GM12878 (cell line): ENCODE data around the gene HIC1. TPM values are rescaled to one million over a fixed set of nuclear protein-coding genes. Genes with fewer than 3 reads are reported as not detected.

Experiments used
- ATAC-seq: fragments of 200-7000 bp; cut with Tn5 transposase; 3 replicates; pipeline ENCODE4 v1.9.1; 2020; ENCODE audit warnings: mild to moderate bottlenecking, moderate library complexity
- BruUV-seq: library from RNA; stranded (reverse); fragments of 400-500 nt; replicated peaks from 2 replicates; lab custom pipeline; 2021; lab: Mats Ljungman, UMichigan
- CTCF ChIA-PET: fragments of 300-600 bp; sonication (Branson Sonifier 250); formaldehyde crosslinking; extraction: SDS; loops from one replicate; lab custom pipeline; 2021; ENCODE audit warnings: inconsistent platforms; lab: Yijun Ruan, JAX
- POLR2A ChIA-PET: fragments of 350-600 bp; formaldehyde crosslinking; extraction: SDS; loops from one replicate; lab custom pipeline; 2021; ENCODE audit warnings: inconsistent platforms; lab: Charles Lee
- RAD21 ChIA-PET: fragments of 300-600 bp; sonication (Branson Sonifier 250); formaldehyde crosslinking; loops from one replicate; lab custom pipeline; 2023; ENCODE audit warnings: antibody characterized with exemption; ENCODE audit not compliant: unreplicated experiment; lab: Charles Lee
- SMC1A ChIA-PET: fragments of 300-600 bp; sonication (Branson Sonifier 250); formaldehyde crosslinking; loops from one replicate; lab custom pipeline; 2023; ENCODE audit not compliant: unreplicated experiment, uncharacterized antibody; lab: Charles Lee
- DNase-seq: peaks from one replicate; pipeline ENCODE4 v3.0.0-alpha.2; 2011; ENCODE audit warnings: low read depth, low spot score
- FAIRE-seq: peaks from 3 replicates; lab custom pipeline; 2011; peaks lifted over from hg19 to GRCh38; lab: Jason Lieb, UNC
- H2AFZ ChIP-seq: 2 replicates; pipeline ENCODE4 v1.6.0; 2011; ENCODE audit warnings: low read depth, low read length, control low read depth; ENCODE audit not compliant: control insufficient read depth
- H3K27ac ChIP-seq: 2 replicates; pipeline ENCODE4 v1.5.1; 2011; ENCODE audit warnings: control low read depth; ENCODE audit not compliant: control insufficient read depth, insufficient read depth
- H3K27me3 ChIP-seq, 2 experiments: replicated peaks in 1 of 2; 2 replicates each; pipeline versions ENCODE4 v1.6.0 to v1.6.1; 2011; ENCODE audit warnings: low read length in 1 of 2; ENCODE audit not compliant: control insufficient read depth in 2 of 2, insufficient read depth in 2 of 2
- H3K36me3 ChIP-seq, 2 experiments: 2 replicates each; pipeline ENCODE4 v1.5.1; 2011; ENCODE audit warnings: low read length in 1 of 2; ENCODE audit not compliant: control insufficient read depth in 2 of 2, insufficient read depth in 2 of 2
- H3K4me1 ChIP-seq: 2 replicates; pipeline ENCODE4 v1.6.1; 2011; ENCODE audit warnings: mild to moderate bottlenecking, low read length, moderate library complexity, mixed read lengths; ENCODE audit not compliant: control insufficient read depth, insufficient read depth
- H3K4me2 ChIP-seq: 2 replicates; pipeline ENCODE4 v1.6.0; 2011; ENCODE audit warnings: control low read depth; ENCODE audit not compliant: control insufficient read depth, insufficient read depth
- H3K4me3 ChIP-seq: fragments of 200-600 bp; sonication (generic); 2 replicates; pipeline ENCODE4 v1.5.1; 2016
- H3K79me2 ChIP-seq: 2 replicates; pipeline ENCODE4 v1.6.0; 2011; ENCODE audit warnings: low read length; ENCODE audit not compliant: control insufficient read depth, insufficient read depth
- H3K9ac ChIP-seq: 2 replicates; pipeline ENCODE4 v1.8.0; 2011; ENCODE audit warnings: low read length, control low read depth, mixed read lengths; ENCODE audit not compliant: control insufficient read depth, insufficient read depth
- H3K9me3 ChIP-seq: replicated peaks from 3 replicates; pipeline ENCODE4 v1.5.1; 2011; ENCODE audit warnings: mild to moderate bottlenecking, low read length; ENCODE audit not compliant: control insufficient read depth, insufficient read depth
- H4K20me1 ChIP-seq: 2 replicates; pipeline ENCODE4 v1.6.0; 2011; ENCODE audit not compliant: control insufficient read depth, insufficient read depth
- BCL11A ChIP-seq: IDR thresholded peaks from 2 replicates; pipeline ENCODE4 v1.6.1; 2011; ENCODE audit warnings: low read depth, low read length
- EED ChIP-seq: sonication (generic); IDR thresholded peaks from 2 replicates; pipeline ENCODE4 v1.6.1; 2016; ENCODE audit warnings: antibody characterized with exemption, low read depth
- ETV6 ChIP-seq, 2 experiments: fragments of 450-650 bp in 1 of 2; IDR thresholded peaks in 1 of 2; conservative IDR thresholded peaks in 1 of 2; 2 replicates each; pipeline ENCODE4 v1.6.1; 2014; ENCODE audit warnings: antibody characterized with exemption in 1 of 2, borderline replicate concordance in 1 of 2, low read depth in 1 of 2, mild to moderate bottlenecking in 1 of 2, moderate library complexity in 1 of 2
- PKNOX1 ChIP-seq: fragments of 450-650 bp; IDR thresholded peaks from 2 replicates; pipeline ENCODE4 v1.6.1; 2016; ENCODE audit warnings: mild to moderate bottlenecking
- SMAD5 ChIP-seq: IDR thresholded peaks from 2 replicates; pipeline ENCODE4 v1.6.1; 2016; ENCODE audit warnings: antibody characterized with exemption, low read depth
- SREBF2 ChIP-seq: IDR thresholded peaks from 2 replicates; pipeline ENCODE4 v1.6.1; 2012; ENCODE audit warnings: mild to moderate bottlenecking, low read length
- TCF7 ChIP-seq: IDR thresholded peaks from 2 replicates; pipeline ENCODE4 v1.6.1; 2014; ENCODE audit warnings: antibody characterized with exemption, borderline replicate concordance
- ZNF274 ChIP-seq: IDR thresholded peaks from one replicate; pipeline ENCODE4 v1.8.0; 2011; ENCODE audit not compliant: insufficient read length, insufficient read depth
- ZNF687 ChIP-seq: fragments of 450-650 bp; IDR thresholded peaks from 2 replicates; pipeline ENCODE4 v1.6.1; 2017; ENCODE audit warnings: mild to moderate bottlenecking, moderate library complexity
- WGBS: methylation state at CpG from one replicate; pipeline ENCODE4 v1.1.6; 2016; ENCODE audit warnings: low lambda C conversion rate; ENCODE audit not compliant: insufficient replicate concordance, insufficient coverage; ENCODE audit errors: missing lambda C conversion rate; 5-methylcytosine and 5-hydroxymethylcytosine counted together
- in situ Hi-C: fragments of 300-500 bp; cut with MboI; formaldehyde crosslinking; loops from 9 replicates; pipeline ENCODE4 v1.14.3; 2018; ENCODE audit warnings: mixed read lengths
- intact Hi-C: fragments of 100-400 bp; cut with micrococcal nuclease; formaldehyde crosslinking; loops from one replicate; pipeline ENCODE4 v1.14.2; 2022; ENCODE audit not compliant: unreplicated experiment
- polyA plus RNA-seq, 11 experiments: library from polyadenylated mRNA; depleted of rRNA in 4 of 11; unstranded in 6 of 11; stranded (reverse) in 5 of 11; fragments of >200 nt; fragmentation: Nextera tagmentation in 4 of 11; fragmentation: Illumina TruSeq in 1 of 11; extraction: Ambion mirVana in 4 of 11; extraction: Trizol in 1 of 11; gene quantifications; 1 replicate in 1 of 11; 2 replicates in 10 of 11; pipeline versions ENCODE4 v1.2.1 to v1.2.3, GENCODE V29; 2011 to 2016; ENCODE audit warnings: inconsistent platforms in 2 of 11, missing spikeins in 2 of 11, low read depth in 1 of 11
- total RNA-seq, 4 experiments: library from RNA; depleted of rRNA in 3 of 4; stranded (reverse); fragments of >200 nt in 3 of 4; fragmentation: Illumina TruSeq in 1 of 4; extraction: Trizol in 1 of 4; gene quantifications; 2 replicates each; pipeline versions ENCODE4 v1.2.1 to v1.2.3, GENCODE V29; 2013 to 2021

The HIC1 gene
- total and polyA plus RNA-seq, 10 of the 15 experiments (the other 5 are each of a cell fraction or from before 2014, with no cell fraction given) = 0.11 to 61.1 (median 4.9) TPM

- peak overlapping the region; percentile 28; the same call in 1 of the 2 replicates for H3K4me2 ChIP-seq
- BruUV-seq = no TSS peak
- peak overlapping the region; percentile 0 for H3K9ac ChIP-seq
- no peak overlapping the region for H2AFZ ChIP-seq
- DNase-seq = no peak
- SMC1A ChIA-PET = interaction anchor here (0.6 to 7.1 kb wide), 13 partner anchors 16 to 179 kb away, joined by 3 to 107 read pairs (median 12); partner anchors contain the start of gene HIC1
- POLR2A ChIA-PET = interaction anchor here (0.9 to 10.8 kb wide), 8 partner anchors 9 to 175 kb away, joined by 3 to 148 read pairs (median 4); no protein-coding TSS in a partner anchor
- H3K27me3 ChIP-seq = no peaks in the 10 kb centered on the region
- H4K20me1 ChIP-seq = no peaks in the 10 kb centered on the region
- H3K27ac ChIP-seq = peak overlapping the region; percentile 93
- peaks cover 76% of the 10 kb centered on the region for H3K4me1 ChIP-seq
- CTCF ChIA-PET = interaction anchor here (0.6 to 11.4 kb wide), 6 partner anchors 16 to 159 kb away, joined by 3 to 126 read pairs (median 6); partner anchors contain the start of gene HIC1
- FAIRE-seq = no peak
- H3K36me3 ChIP-seq = peaks cover 10 to 11% of the 10 kb centered on the region in 2 experiments
- 3% methylated on average over 3 of the region's 3 CpGs for WGBS
- H3K9me3 ChIP-seq = no peaks in the 10 kb centered on the region
- ATAC-seq = no peak
- H3K79me2 ChIP-seq = peaks cover 16% of the 10 kb centered on the region
- in situ Hi-C loops (no loop called here), intact Hi-C loops (no loop called here)
- RAD21 ChIA-PET = interaction anchor here (0.7 to 10.4 kb wide), 10 partner anchors 9 to 178 kb away, joined by 3 to 160 read pairs (median 30); partner anchors contain the start of gene HIC1
- TF ChIP-seq TCF7 (no peak), ZNF687 (peak; percentile 48; the same call in 1 of the 2 replicates), EED (0 out of 2 replicates have a peak, but pooled peaks have one; percentile 41), PKNOX1 (peak; percentile 18; the same call in 1 of the 2 replicates), SMAD5 (0 out of 2 replicates have a peak, but pooled peaks have one; percentile 43), BCL11A (no peak), ETV6 (conservative IDR thresholded peaks at IDR 0.05 in 1 of 2, IDR thresholded peaks at IDR 0.05 in 1 of 2; ENCODE audit: borderline replicate concordance in 1 of 2, low read depth in 1 of 2) (peak in 1 of 2 experiments; percentile 10; a peak in 1 of 4 replicates), ZNF274 (no peak), SREBF2 (no peak)
- H3K4me3 ChIP-seq = no peak overlapping the region
These were observed 31.4 kb downstream of the HIC1 start for GRCh38 chr17:2086306-2086705.
